HG03175 (cell line): ENCODE measurements around the gene YPEL4.

Experiments used
- ATAC-seq: cut with Tn5 transposase; IDR thresholded peaks from one replicate; pipeline ENCODE4 v1.9.1; 2021; ENCODE audit warnings: mild to moderate bottlenecking, moderate library complexity; ENCODE audit not compliant: unreplicated experiment

YPEL4 gene

DNA sequence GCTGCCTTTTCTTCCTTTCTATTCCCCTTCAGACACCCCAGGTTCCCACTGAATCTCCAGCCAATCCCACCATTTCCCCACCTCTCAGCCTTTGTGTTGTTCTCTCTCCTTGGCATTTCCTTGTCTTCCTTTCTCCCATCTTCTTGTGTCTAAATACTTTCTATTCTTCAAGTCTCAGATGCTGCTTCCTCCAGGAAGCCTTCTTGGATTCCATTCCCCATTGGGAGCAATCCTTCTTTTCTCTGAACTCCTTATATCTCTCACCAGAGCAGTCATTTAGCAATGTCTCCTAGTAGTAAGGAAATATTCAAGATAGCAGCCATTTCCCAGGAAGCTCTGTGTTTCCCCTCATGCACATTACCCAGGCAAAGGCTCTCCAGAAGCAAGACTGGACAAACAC lies 15.4 kb downstream of the YPEL4 start:
- no peak for ATAC-seq

DNA sequence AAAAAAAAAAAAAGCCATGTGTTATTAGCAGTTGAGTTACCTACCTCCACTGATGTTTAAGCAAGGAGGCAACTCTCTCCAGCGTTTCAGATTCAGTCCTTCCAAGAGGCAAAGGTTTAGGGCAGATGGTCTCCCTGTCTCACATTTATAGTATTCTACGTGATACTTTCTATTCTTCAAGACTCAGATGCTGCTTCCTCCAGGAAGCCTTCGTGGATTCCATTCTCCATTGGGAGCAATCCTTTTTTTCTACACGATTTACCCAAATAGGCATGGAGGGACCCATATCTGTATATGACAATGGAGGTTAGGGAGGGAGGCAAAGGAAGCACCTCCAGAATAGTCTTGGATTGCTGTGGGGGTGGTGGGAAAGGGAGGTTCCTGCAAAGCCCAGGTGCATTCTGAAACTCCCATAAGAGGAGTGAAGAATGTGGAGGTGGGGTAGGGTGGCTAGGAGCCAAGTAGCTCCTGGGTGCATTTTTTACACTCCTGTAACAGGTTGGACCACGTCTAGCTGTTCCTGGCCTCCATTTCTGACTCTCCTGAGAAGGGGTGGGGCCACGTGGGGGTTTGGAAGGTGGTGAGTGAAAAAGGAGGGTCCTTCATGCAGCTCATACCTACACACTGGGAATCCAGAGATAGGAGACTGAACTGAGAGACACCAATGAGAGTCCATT lies 16.2 kb downstream of the YPEL4 start:
- no peak for ATAC-seq

DNA sequence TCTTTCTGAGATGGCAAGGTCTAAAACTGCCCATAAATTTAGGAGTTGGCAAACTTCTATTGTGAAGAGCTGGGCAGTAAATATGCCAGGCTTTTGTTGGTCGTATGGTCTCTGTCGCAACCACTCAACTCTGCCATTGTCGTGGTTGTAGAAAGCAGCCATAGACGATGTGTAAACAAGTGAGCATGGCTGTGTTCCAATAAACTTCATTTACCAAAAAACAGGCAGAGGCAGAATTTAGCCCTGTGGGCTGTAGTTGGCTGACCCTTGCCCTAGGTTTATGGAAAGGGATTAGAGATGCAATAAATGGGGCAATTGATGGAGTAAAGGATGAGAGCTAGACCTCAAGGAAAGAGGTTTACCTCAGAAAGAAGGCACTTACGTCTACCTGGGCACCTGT lies 17.6 kb downstream of the YPEL4 start:
- no peak for ATAC-seq

DNA sequence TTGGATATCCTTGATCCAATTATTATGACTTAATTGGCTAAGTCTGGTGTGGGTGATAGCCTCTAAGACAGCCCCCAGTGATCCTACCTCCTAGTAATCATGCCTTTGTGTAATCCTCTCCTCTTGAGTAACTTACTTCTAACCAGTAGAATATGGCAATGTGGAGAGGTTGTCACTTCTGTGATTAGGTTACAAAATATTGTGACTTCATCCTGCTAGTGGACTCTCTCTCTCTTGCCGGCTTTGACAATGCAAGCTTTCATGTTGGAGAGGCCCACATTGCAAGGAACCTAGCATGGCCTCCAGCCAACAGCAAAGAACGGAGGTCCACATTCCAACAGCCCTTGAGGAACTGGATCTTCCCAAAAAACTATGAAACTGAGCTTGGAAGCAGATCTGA lies 19.5 kb downstream of the YPEL4 start:
- no peak for ATAC-seq

GRCh38 chr11:57626895-57627294 lies 22.8 kb downstream of the YPEL4 start:
- no peak for ATAC-seq

DNA sequence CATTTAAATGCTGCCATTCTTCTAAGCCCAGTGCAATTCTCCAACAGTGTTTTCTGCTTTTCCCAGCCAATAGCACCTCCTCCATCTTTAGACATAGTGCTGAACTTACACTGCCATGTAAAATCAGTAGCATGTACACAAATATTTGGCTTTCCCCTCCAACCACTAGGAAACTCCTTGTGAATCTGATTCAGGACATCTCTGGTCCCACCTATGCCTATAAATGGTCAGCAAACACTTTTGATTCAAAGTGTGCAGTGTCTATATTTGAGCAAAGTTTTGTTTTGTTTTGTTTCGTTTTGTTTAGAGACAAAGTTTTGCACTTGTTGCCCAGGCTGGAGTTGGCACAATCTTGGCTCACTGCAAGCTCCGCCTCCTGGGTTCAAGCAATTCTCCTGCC lies 24.8 kb downstream of the YPEL4 start:
- ATAC-seq = no peak

DNA sequence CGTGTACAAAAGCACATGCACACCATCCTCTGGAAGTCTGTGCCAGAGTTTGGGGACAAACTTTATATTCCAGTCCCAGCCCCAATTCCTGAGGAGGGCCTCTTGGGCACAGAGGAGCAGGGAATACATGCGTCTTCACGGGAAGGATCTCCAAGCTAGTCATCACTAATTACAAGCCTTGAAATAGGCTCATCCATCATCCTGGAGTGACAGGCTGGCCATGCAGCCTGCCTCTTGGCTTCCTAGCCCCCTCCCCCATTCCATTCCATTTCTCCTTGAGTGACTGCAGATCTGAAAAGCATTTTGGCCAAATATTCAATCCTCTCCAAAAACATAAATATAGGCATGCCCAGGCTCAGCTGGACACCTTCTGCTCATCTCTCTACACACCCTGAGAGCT lies 27.4 kb downstream of the YPEL4 start:
- ATAC-seq = no peak

GRCh38 chr11:57620467-57620866 lies 29.2 kb downstream of the YPEL4 start:
- ATAC-seq = no peak

DNA sequence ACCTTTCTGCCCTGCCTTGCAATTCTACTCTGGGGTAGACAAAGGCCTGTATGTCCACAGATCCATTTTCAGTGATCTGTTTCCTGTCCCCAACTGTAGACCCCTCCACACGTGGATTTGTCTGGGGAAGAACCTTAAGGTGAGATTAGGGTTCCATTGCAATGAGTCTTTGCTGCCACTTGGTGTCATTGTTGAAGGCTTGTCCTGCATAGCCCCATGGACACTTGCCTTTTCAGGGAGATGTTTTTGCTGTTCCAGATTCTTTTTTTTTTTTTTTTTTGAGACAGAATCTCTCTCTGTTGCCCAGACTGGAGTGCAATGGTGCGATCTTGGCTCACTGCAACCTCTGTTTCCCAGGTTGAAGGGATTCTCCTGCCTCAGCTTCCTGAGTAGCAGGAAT lies 30.4 kb downstream of the YPEL4 start:
- ATAC-seq = no peak

DNA sequence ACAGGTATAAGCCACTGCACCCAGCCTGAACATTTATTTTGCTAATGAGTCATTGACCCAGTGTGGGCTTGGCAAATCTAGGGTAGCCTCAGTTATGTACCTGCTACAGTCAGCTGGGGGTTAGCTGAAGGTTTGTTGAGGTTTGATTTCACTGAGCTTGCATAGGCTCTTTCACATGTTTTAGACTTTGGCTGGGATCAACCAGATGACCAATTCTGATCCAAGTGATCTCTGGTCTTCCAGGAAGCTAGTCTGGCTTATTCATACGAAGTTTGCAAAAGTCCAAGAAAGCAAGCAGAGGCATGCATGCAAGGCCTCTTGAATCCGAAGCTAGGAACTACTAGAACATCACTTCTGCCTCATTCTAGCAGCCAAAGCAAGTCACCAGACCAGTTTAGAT lies 31.3 kb downstream of the YPEL4 start:
- ATAC-seq = no peak

- ATAC-seq = no peak
Measured at GRCh38 chr11:57616595-57616994, 33.1 kb downstream of the YPEL4 start.

- ATAC-seq = no peak
Measured at GRCh38 chr11:57615308-57615707, 34.4 kb downstream of the YPEL4 start.

DNA sequence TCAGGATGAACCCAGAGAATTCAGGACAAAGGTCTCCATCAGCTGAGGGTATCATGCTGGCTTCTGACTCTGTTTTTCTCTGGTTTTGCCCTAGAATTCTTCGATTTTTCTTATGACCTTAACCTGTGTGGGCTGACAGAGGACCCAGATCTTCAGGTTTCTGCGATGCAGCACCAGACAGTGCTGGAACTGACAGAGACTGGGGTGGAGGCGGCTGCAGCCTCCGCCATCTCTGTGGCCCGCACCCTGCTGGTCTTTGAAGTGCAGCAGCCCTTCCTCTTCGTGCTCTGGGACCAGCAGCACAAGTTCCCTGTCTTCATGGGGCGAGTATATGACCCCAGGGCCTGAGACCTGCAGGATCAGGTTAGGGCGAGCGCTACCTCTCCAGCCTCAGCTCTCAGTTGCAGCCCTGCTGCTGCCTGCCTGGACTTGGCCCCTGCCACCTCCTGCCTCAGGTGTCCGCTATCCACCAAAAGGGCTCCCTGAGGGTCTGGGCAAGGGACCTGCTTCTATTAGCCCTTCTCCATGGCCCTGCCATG lies 35.4 kb downstream of the YPEL4 start:
- ATAC-seq = no peak

- ATAC-seq = no peak
Measured at GRCh38 chr11:57610170-57610569, 39.5 kb downstream of the YPEL4 start.

DNA sequence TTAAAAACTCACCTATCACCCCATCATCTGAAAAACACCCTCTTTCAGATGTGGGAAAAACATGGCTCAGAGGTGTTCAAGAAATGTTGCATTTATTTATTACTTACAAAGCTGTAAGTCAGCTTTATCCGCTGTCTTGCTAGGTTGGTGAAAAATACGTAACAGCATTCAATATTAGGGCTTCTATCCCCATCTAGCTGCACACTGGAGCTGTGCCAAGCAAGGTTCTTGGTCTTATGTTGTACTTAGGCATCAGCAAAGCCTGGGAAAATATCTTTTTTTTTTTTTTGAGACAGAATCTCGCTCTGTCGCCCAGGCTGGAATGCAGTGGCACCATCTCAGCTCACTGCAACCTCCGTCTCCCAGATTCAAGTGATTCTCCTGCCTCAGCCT lies 44.7 kb downstream of the YPEL4 start:
- ATAC-seq = no peak

DNA sequence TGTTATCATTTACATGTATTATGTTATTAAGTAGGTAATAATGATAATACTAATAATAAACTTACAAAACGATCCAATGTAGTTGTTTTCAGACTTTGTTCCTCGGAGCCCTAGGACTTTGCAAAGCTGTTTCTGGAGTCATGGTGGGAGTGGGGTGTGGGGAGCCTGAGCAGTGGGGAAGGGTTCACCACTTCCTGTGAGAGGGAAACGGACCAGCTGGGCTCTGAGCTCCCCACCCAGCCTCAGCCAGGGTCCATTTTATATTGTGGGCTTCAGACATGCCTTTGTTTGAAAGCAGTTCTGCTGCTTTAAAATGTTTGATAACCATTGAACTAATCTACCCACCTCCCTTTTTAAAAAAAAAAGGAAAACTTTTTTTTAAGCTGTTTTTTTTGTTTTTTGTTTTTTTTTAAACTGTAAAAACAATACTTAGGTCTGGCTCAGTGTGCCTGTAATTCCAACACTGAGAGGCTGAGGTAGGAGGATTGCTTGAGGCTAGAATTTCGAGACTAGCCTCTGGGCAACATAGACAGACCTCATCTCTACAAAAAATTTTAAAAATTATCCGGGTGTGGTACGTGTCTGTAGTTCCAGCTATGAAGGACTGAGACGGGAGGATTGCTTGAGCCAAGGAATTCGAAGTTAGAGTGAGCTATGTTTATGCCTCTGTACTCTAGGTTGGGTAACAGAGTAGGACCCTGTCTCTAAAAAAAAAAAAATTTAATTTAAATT lies 45.2 kb downstream of the YPEL4 start:
- no peak for ATAC-seq

DNA sequence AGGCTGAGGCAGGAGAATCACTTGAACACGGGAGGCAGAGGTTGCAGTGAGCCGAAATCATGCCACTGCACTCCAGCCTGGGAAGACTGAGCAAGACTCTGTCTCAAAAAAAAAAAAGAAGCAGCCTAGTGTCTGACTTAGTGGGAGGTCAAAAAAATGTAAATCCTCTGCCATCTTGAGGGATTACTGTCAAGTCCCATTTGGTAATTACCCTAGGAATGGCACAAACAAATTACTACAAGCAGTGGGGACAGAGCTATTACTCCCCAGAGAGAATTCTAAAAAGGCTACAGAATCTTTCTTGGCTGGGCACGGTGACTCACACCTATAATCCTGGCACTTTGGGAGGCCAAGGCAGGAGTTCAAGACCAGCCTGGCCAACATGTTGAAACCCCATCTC lies 48.4 kb downstream of the YPEL4 start:
- no peak for ATAC-seq

DNA sequence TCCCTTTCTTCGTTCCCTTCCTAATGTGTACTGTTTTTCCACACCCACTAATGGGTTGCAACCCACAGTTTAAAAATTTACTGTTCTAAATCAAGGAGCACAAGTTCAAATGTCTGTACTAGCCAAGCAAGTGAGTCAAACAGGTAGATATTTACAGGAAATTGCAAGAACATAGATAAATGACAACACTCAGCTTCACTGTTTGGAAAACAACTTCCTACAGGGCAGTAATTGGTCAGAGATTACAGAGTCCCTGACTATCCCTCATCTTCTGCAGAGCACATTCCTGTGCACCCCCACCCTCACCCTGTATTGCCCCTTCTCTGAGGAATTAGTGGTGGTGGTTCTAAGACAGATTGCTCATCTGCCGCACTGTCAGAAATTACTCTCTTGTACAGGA lies 50.3 kb downstream of the YPEL4 start:
- ATAC-seq = no peak

DNA sequence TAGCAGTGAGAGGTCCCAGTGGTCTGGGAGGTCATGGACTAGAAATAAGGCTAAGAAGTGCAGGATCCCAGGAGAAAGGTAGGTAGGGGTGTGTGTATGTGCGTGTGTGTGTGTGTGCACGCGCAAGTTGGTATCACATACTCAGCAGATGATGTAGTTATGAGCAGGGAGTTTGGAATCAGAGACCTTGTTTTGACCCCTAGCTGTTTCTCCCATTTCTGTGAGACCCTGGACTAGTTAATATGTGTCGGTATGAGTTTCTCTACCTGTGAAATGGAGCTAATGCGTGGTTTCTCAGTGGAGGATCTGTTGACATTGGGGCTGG lies 50.9 kb downstream of the YPEL4 start:
- ATAC-seq = no peak

DNA sequence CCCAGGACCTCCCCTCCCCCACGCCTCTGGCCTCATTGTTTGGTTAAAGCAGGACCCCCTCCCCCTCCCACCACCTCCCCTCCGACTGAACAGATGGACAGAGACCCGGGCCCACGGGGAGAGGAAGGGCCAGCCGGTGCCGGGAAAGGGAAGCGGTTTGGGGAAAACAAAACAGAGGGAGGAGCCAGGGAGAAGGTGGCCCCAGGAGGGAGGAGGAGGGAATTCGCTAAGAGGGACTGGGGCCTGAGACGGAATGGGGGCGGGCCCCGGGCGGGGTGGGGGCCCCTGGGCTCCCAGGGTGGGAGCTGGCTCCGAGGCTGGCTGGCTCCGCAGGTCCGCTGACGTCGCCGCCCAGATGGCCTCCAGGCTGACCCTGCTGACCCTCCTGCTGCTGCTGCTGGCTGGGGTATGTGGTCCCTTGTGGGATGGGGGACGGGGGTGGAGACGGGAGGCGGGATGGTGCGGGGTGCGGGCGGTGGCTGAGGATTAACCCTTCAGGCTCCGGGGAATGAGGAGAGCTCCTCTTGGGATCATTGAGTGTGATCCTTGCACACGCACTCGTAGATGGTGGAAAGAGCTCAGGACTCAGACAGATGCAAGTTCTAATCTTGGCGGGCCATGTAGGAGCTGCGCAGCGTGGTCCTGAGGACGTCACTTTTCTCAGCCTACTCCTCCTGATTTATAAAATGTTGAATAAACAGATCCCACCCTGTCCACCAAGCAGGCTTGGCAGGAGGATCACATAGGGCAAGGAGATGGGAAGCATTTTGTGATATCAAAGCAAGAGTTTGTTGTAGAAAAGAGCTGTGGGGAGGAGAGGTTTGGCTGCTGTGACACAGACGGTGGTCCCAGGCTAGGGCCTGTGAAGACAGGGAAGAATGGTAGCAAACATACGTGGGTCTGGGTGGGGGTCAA lies 51.5 kb downstream of the YPEL4 start:
- ATAC-seq = no peak

GRCh38 chr11:57597461-57597915 lies 52.2 kb downstream of the YPEL4 start, which contains the start of gene SERPING1:
Gene SERPING1 (plus strand): TSS chr11:57597685. CDS start chr11:57598271, 586 bp downstream.
- ATAC-seq = no peak
